MCF 10A (cell line): Measurements from ENCODE around the gene NEO1. TPM values are rescaled to one million over a fixed set of nuclear protein-coding genes. Genes with fewer than 3 reads are reported as not detected.

Experiments used
- BruUV-seq: library from RNA; stranded (reverse); fragments of 400-500 nt; replicated peaks from 2 replicates; lab custom pipeline; 2021; lab: Mats Ljungman, UMichigan
- CTCF ChIA-PET: fragments of 300-600 bp; sonication (Branson Sonifier 250); formaldehyde crosslinking; extraction: SDS; loops from one replicate; lab custom pipeline; 2021; ENCODE audit warnings: antibody characterized with exemption, inconsistent platforms; lab: Yijun Ruan, JAX
- POLR2A ChIA-PET: fragments of 300-600, 350-650 bp; sonication (Branson Sonifier 250); formaldehyde crosslinking; extraction: SDS; loops from one replicate; lab custom pipeline; 2020; ENCODE audit warnings: antibody characterized with exemption, inconsistent platforms; lab: Yijun Ruan, JAX
- DNase-seq: peaks from one replicate; pipeline ENCODE4 v3.0.0-alpha.2; 2018; ENCODE audit not compliant: unreplicated experiment
- H3K27ac Mint-ChIP-seq: one replicate; pipeline ENCODE4 v1.8.0; 2022; ENCODE audit warnings: mild to moderate bottlenecking, low read depth, mixed read lengths; ENCODE audit not compliant: unreplicated experiment
- H3K27me3 Mint-ChIP-seq: one replicate; pipeline ENCODE4 v1.8.0; 2022; ENCODE audit warnings: mixed read lengths; ENCODE audit not compliant: insufficient read depth, unreplicated experiment
- H3K36me3 Mint-ChIP-seq: one replicate; pipeline ENCODE4 v1.8.0; 2022; ENCODE audit warnings: mild to moderate bottlenecking, moderate library complexity, mixed read lengths; ENCODE audit not compliant: insufficient read depth, unreplicated experiment
- H3K4me1 Mint-ChIP-seq: one replicate; pipeline ENCODE4 v1.8.0; 2022; ENCODE audit warnings: mixed read lengths; ENCODE audit not compliant: insufficient read depth, unreplicated experiment
- H3K4me3 Mint-ChIP-seq: one replicate; pipeline ENCODE4 v1.8.0; 2022; ENCODE audit warnings: mild to moderate bottlenecking, moderate library complexity, mixed read lengths; ENCODE audit not compliant: unreplicated experiment
- H3K9me3 Mint-ChIP-seq: one replicate; pipeline ENCODE4 v1.8.0; 2022; ENCODE audit warnings: mixed read lengths; ENCODE audit not compliant: unreplicated experiment
- CTCF ChIP-seq: fragments of 200-600 bp; IDR thresholded peaks from one replicate; pipeline ENCODE4 v1.8.0; 2022; ENCODE audit warnings: antibody characterized with exemption, mild to moderate bottlenecking; ENCODE audit not compliant: unreplicated experiment
- intact Hi-C: fragments of 100-400 bp; cut with micrococcal nuclease; formaldehyde crosslinking; loops from 2 replicates; pipeline ENCODE4 v1.14.1; 2022
- total RNA-seq: library from RNA; stranded (reverse); gene quantifications from 2 replicates; pipeline ENCODE4 v1.2.3, GENCODE V29; 2022

Gene NEO1
- total RNA-seq, 1 experiment from 2014 or later: 13.2 TPM

- DNase-seq: peak; percentile 35
- Mint-ChIP-seq H3K27ac (no peak overlapping the region), H3K9me3 (no peaks in the 10 kb centered on the region), H3K4me1 (no peaks in the 10 kb centered on the region), H3K36me3 (no peaks in the 10 kb centered on the region), H3K4me3 (no peak overlapping the region), H3K27me3 (peaks cover 11% of the 10 kb centered on the region)
- no TSS peak for BruUV-seq
- intact Hi-C loops: no loop called here
- POLR2A ChIA-PET: no interaction called here
- CTCF ChIA-PET: interaction anchor here (0.6 to 1.5 kb wide), 3 partner anchors 45 to 383 kb away, joined by 3 to 5 read pairs (median 4); no protein-coding TSS in a partner anchor
- TF ChIP-seq CTCF: no peak
Observed at GRCh38 chr15:73317651-73318462, 265.6 kb downstream of the NEO1 start.

GRCh38 chr15:73318463-73319351 is 266.4 kb downstream of the NEO1 start:
- Mint-ChIP-seq H3K27ac (no peak overlapping the region), H3K9me3 (no peaks in the 10 kb centered on the region), H3K36me3 (no peaks in the 10 kb centered on the region), H3K4me1 (no peaks in the 10 kb centered on the region), H3K27me3 (peaks cover 11% of the 10 kb centered on the region), H3K4me3 (no peak overlapping the region)
- intact Hi-C loops: no loop called here
- ChIA-PET CTCF (no interaction called here), POLR2A (no interaction called here)
- TF ChIP-seq CTCF: no peak
- BruUV-seq: no TSS peak
- DNase-seq: no peak

- no TSS peak for BruUV-seq
- ChIA-PET POLR2A (no interaction called here), CTCF (interaction anchor here (1.1 kb wide), 1 partner anchor 11 kb away, joined by 4 read pairs; no protein-coding TSS in a partner anchor)
- H3K27me3 Mint-ChIP-seq: peaks cover 11% of the 10 kb centered on the region
- H3K27ac Mint-ChIP-seq: no peak overlapping the region
- TF ChIP-seq CTCF: no peak
- no peaks in the 10 kb centered on the region for H3K36me3 Mint-ChIP-seq
- H3K9me3 Mint-ChIP-seq: no peaks in the 10 kb centered on the region
- H3K4me1 Mint-ChIP-seq: no peaks in the 10 kb centered on the region
- H3K4me3 Mint-ChIP-seq: no peak overlapping the region
- no peak for DNase-seq
- intact Hi-C loops: no loop called here
Observed at GRCh38 chr15:73319460-73320245, 267.4 kb downstream of the NEO1 start.
